ENCODE results near the gene PGM2.
"Not testable (repeated sequence)": the region's sequence is repeated elsewhere in the genome, so short reads cannot be mapped to it uniquely, and the experiment has no call there.

The PGM2 gene

DNA sequence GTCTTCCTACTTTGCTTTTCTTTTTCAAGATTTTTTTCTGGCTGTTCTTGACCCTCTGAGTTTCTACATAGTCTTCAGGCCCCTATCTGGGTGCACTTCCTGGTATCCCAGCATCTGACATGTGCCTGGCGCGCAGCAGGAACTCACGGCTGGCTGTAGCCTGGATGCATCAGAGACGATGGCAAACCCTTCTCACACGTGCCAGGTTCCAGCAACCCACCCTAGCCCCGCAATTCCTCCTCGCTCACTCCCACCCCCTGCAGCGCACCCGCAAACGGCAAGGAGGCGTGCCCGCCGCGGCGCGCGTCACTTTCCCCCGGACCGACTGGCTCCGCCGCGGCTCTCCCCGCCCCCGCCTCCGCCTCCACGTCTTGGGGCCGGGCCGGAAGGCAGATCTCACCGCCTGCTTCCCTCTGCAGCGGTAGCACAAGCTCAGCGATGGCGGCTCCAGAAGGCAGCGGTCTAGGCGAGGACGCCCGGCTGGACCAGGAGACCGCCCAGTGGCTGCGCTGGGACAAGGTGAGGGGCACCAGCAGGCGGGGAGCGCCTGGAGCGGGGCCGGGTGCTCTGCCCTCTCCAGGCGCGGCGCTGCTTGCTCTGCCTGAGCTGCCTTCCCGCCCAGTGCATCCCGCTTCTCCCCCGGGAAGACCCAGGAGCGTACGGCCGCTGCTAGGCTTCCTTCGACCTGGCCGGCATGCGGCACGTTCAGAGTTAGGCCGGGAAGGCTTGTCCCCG lies at the start of gene PGM2:
PGM2 (plus strand) TSS at position 392 of the 735 bp plus-strand sequence; CDS start at position 439, 47 bp downstream.
- peak; percentile 96 for DNase-seq

DNA sequence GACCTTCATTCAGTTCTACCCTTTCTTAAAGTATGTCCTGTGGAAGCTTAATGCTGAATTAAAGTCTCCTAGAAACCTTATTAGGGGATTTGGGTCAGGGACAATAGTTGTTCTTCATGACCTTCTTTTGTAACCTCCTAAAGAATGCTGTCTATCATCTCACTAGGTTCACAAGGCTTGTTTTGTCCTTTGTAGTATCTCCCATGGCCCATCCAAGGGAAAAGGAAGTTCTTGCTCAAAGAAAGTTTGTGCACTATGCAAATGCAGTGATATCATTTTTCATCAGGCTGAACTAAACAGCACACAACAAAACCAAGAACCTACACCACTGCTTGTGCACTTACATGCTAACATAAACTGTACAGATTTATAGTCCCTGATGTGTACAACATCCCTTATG lies 46.6 kb upstream of the PGM2 start:
- no peak for DNase-seq

DNA sequence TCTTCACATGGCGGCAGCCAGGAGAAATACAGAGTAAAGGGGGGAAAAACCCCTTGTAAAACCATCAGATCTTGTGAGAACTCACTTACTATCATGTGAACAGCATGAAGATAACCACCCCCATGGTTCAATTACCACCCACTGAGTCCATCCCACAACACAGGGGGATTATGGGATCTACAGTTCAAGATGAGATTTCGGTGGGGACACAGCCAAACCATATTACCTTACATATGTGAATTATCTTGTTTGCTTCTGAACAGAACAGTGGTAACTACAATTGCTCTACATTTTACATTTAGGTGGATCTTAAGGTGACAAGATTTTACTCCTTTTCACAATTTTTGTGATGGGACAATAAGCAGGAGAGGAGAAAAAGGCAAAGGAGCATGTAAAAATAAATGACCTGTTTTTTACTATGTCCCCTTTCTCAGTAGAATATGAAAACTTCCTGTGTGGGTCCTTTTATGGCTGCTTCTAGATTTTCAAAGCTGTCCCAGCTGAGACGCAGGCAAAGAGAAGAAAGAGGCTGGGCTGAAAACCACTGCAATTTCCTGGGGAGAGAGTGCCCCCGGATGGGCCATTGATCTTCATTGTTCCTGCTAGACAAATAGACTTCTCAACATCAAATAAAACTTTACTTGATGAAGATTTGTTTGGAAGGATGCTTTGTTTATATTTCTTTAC lies 45.9 kb upstream of the PGM2 start:
- DNase-seq, result peak; percentile 58

DNA sequence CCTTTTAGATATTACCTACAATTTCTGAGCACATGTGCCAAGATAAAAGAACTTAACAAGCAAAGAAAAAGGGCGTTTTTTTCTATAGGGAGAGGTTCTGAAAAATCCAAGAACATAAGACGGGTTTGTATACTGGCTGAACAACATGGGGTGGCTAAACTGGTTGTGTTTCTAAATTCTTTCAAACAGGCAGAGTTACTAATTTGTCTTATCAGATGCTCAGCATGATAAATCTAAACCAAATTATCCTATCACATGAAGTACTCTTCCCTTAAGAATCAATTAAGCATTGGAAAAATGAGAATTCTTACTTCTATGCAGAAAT lies 45.4 kb upstream of the PGM2 start:
- no peak for DNase-seq

DNA sequence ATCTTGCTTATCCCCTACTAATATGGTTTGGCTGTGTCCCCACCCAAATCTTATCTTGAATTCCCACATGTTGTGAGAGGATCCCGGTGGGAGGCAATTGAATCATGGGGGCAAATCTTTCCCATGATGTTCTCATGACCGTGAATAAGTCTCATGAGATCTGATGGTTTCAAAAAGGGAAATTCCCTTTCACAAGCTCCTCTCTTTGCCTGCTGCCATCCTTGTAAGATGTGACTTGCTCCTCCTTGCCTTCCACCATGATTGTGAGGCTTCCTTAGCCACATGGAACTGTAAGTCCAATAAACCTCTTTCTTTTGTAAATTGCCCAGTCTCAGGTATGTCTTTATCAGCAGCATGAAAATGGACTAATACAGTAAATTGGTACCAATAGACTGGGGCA lies 40.2 kb upstream of the PGM2 start:
- DNase-seq, result not testable (repeated sequence)

DNA sequence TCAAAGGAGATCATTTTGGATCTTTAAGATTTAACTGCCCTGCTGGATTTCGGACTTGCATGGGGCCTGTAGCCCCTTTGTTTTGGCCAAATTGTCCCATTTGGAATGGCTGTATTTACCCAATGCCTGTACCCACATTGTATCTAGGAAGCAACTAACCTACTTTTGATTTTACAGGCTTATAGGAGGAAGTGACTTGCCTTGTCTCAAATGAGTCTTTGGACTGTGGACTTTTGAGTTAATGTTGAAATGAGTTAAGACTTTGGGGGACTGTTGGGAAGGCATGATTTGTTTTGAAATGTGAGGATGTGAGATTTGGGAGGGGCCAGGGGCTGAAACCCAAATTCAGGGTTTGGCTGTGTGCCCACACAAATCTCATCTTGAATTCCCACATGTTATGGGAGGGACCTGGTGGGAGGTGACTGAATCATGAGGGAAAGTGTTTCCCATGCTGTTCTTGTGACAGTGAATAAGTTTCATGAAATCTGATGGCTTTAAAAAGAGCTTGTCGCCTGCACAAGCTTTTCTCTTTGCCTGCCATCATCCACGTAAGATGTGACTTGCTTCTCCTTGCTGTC lies 38.5 kb upstream of the PGM2 start:
- DNase-seq, result not testable (repeated sequence)

DNA sequence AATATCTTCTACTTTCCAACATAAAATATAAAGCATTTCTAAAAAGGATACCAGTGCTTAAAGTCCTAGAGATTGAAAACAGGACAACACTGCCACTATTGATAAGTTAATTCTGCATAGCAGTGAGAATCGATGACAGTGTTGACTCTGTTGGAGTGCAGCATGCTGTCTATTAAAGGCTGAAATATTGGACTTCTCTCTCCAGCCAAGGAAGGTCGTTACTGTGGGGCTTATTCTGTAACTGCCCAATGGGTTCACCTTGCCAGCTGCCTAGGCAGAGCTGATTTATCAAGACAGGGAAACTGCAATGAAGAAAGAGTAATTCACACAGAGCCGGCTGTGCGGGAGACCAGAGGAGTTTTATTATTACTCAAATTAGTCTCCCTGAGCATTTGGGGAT lies 37.7 kb upstream of the PGM2 start:
- no peak for DNase-seq

DNA sequence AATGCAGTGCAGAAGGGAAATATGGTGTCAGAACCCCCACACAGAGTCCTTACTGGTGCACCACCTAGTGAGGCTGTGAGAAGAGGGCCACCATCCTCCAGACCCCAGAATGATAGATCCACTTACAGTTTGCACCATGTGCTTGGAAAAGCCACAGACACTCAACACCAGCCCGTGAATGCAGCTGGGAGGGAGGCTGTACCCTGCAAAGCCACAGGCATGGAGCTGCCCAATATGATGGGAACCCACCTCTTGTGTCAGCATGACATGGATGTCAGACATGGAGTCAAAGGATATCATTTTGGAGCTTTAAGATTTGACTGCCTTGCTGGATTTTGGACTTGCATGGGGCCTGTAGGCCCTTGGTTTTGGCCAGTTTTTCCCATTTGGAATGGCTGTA lies 34.2 kb upstream of the PGM2 start:
- no peak for DNase-seq

DNA sequence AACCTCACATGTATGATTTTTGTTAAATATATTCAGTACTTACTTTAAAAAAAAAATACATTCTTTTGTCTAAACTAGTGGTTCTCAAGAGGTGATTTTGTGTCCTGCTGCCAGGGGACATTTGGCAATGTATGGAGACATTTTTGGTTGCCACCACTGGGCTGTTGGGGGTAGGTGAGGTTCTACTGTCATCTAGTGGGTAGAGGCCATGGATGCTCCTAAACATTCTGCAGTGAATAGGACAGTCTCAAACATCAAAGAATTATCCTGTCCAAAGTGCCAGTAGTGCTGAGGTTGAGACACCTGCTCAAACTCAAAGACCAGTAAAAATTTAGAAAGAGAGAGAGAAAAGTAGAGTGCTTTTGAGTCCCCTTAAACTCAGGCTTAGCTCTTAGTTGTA lies 32.9 kb upstream of the PGM2 start:
- DNase-seq, result no peak

DNA sequence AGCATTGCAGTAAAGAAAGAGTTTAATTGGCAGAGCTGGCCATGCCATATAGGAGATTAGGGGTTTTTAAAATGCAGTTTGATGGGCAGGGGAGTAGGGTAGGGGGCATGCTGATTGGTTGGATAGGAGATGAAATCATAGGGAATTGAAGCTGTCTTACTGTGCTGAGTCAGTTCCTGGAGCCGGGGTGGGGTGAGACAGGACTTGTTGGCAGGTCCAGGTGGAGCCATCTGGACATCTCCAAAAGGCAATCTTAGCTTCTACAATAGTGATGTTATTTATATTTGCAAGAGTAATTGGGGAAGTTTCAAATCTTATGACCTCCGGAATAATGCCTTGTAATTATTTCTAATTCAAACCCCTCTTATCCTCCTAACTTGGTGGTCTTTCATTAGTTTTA lies 32.4 kb upstream of the PGM2 start:
- DNase-seq, result no peak

DNA sequence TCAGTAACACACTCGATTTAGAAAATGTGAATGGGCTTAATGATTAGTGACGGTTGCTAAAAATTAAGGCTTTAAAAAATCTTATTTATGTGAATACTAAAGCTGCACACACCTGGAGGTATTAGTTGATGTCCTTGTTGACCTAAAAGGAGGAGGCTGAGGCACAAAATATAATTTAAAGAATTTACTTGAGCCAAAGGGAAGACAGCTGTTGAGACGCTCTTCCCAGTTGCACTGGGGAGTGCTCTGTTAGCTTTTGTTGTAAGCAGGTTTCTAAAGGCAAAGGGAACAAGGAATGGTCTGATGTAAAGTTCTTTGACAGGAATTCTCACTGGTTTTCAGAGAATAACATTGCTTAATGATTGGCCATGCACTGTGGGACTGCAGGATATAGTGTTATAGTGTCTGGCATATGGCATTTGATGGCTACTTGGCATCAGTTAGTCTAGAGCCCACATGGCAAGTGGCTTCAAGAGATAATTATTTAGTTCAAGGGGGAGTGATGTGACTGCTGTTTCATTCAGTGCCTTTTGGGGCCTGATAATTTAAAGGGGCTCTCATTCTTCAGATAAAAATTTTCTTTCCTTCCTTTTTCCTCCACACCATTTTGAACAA lies 30.8 kb upstream of the PGM2 start:
- no peak for DNase-seq

DNA sequence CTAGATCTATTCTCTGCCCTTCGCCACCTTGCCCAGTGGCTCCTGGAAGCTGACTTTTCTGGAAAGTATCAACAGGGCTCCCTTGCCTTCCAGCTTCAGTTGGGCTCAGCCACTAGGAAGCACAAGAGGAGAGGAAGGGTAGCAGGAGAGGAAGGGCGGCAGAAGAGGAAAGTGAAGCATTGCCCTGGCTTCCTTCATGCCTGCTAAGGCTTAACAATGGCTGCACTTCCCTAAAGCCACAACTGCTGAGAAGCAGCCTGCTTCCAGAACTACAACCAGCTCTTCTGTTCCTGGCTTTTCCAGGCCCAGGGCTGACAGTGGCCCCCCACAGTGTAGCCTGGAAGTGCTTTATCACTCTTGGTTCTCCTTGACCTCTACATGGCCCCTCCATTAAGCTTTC lies 29.1 kb upstream of the PGM2 start:
- no peak for DNase-seq

DNA sequence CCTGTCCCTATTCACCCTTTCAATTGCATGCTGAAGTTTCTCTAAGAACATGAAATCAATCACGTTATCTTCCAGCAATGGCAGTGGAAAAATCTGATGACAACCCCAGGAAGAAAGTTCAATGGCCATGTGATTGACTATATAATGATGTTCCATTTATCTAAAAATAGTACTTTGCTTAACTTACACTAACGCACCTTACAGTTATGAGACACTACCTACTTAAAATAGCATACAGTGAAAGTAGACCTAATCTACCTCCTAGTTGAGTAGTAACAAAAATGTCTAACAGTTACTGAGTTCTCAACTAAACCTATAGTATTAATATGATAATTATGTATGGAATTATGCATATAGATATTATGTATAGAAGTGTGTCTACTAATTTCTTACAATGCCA lies 28.6 kb upstream of the PGM2 start:
- no peak for DNase-seq

DNA sequence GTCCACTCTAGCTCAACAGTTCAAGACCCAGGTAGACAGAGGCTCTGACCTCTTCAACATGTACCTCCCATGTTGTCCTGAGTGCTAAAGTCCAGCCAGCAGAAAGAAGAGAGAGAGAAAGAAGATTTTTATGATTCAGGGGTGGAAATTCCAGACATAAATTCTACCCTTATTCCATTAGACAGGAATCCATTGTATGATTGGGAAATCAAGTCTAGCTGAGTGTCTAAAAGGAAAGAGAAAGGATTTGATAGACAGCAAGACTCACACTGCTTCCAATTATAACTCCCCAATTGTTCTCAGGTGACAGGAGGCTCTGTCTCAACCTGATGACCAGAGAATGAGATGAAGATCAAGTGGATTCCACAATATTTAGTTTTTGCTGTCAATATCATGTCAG lies 27.9 kb upstream of the PGM2 start:
- DNase-seq, result no peak

DNA sequence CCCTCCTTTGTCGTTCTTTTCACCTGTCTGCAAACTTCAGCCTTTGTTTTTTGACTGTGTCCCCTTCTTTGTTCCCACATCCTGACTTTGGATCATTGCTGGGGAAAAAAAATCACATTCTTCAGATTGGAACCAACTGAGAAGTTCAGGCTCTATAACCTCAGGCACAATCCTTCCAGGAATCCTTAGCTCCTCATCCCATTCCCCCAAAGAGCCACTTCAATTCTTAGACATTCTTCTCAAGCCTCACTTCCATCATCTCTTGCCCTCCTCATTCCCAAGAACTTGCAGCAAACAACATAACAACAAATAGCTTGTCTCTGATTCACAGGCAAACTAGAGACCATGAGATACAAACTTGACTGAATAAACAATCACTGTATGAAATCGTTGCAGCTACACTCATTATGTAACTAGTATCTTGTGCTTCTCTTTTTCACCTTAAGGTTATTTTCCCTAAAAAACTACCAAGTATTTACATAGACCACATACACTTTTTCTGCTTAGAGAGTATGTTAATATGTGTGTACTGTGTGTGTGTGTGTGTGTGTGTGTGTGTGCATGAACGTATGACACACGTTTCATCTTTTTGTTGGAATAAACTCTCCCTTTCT lies 26.4 kb upstream of the PGM2 start:
- no peak for DNase-seq

DNA sequence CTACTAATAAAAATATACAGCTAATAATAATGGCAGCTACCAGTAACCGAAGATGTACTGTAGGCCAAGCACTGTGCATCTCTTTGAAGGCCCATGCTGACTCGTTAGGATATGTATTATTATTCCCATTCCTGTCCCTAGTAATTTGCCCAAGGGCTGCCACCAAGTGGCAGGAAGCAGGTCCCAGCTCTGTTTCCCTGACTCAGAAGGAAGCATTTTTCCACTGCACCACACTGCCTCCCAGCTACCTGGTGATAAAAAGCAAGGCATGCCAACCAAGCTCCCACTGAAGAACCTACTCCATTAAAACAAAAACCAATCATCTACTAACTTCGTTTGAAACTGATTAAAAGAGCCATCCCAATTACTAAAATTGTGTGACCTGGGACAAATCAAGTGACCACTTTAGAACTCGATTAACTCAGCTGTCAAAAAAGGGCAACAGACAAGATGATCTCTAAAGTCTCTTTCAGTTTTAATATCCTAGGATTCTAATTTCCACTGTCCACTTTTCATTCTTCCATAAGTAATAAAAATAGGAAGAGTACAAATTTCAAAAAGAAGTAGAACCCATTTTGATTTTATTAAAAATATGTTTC lies 24.3 kb upstream of the PGM2 start:
- DNase-seq, result no peak

DNA sequence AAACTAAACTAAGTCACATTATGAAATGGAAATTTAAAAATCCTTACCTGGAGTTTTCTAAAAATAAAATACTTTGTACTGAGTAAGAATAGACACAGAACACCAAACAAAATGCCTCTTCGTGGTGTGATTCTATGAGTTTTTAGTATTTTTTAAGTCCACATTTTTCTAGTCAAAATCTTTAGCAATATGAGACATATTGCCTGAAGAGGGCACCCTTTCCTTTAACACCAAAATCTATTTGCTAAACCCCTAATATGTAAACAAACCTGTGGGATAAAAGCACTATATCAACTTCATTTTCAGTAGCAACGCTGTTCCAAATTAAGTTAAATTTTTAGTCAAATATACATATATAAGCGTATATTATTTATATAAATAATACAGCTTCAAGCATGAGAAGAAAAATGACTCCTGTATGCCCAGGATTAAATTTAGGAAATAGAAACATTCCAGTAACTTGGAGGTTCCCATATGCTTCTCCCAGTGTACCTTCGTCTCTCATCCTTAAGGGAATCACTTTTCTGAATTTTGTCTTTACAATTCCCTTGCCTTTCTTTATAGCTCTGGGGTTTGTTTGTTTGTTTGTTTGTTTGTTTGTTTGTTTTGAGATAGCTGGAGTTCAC lies 23.0 kb upstream of the PGM2 start:
- no peak for DNase-seq

DNA sequence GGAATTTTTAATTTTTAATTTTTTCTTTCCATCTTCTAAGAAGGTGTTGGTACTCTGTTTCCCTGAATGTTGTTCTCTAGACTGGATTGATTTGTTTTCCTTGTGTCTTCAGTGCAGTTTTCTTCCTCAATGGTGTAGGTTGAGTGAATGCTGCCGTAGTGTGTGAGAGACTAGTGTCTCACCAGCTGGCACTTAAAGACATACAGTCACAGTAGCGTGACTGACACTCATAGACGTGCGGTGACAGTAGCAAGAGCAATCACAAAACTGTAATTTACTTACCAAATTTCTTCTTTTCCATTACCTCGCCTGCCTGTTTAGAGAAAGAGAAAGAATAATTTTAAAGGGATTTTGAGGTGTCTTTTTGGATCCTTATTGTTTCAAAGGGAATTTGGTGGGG lies 21.4 kb upstream of the PGM2 start:
- no peak for DNase-seq

DNA sequence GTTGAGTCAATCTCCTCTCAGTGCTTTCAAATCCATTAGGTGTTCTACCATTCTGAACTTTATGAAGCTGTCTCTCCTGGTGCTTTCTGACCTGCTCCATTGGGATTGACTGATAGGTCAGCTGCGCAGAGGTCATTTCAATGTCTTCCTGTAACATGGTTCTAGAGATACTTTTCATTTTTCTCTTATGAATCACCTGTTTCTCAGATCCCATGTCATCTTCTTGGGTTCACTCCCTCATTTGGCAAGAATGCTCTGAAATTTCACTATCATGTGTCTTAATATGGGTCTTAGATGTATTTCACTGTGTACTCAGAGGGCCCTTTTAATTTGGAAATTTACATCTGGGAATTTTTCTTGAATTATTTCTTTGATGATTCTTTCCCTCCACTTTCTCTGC lies 13.8 kb upstream of the PGM2 start:
- no peak for DNase-seq

DNA sequence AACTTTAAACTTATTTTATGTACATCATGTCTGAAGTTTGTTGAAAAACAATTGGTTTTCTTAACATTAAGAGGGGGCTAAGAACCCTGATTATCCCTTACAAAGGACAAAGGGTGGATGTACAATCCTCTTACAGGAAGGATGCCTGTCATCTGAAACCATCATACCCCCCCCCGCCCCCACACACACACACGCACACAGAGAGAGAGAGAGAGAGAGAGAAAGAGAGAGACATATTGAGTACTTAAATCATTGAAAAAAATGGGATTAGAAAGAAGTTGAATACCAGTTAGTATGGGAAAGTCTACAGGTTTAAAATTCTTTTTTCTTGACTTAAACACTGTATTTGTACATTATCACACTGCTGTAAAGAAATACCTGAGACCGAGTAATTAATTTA lies 10.9 kb upstream of the PGM2 start:
- no peak for DNase-seq

DNA sequence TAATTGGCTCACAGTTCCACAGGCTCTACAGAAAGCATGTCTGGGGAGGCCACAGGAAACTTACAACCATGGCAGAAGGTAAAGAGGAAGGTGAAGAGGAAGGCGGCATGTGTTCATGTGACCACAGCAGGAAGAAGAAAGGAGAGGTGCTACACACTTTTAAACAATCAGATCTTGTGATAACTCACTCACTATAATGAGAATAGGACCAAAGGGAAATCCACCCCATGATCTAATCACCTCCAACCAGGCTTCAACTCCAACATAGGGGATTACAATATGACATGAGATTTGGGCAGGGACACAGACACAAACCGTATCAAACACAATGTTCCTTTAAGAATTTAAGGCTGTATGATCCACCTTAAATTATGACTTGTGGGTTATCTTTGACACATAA lies 10.5 kb upstream of the PGM2 start:
- no peak for DNase-seq

DNA sequence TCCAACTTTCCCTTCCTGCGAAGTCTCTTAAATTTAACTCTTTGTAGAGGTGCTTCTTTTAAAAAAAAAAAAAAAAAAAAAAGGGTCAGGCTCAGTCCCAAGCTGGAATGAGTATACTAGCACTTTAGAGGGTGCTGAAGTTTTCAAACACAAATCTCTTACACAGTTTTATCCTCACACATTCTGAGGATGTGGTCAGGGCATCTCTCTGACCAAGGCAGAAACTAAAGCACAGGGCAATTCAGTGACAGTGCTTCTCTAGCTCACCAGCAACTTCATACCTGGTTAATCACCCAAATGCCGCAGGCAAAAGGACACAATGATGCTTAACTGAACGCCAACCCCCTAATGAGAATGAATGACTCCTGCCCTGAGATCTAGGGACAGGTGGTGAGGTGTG lies 9.8 kb upstream of the PGM2 start:
- DNase-seq, result no peak

DNA sequence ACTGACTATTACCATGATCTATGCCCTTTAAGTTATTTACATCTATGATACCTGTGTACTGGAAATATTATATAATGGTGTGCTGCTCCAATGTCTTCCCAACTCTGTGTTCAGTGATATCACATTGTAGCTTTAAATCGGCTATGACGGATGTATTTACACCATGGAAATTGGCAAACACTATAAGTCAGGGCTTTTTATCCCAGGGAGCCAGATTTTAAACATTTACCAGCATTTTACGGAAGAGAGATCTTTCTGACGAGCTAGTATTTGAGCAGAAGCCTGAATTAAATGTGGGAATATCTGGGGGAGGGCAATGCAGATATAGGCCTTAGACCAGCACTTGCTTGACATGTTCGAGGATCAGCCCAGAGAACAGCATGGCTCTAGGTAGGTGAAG lies 7.7 kb upstream of the PGM2 start:
- no peak for DNase-seq

Data from activated CD8-positive, alpha-beta memory T cell treated with anti-CD3 and anti-CD28 coated beads for 24 hours (primary cell).